NB4 (cell line): ENCODE results near the gene DACT1.

Experiments
- DNase-seq: peaks from one replicate; pipeline ENCODE4 v3.0.0; 2010; ENCODE audit warnings: low read depth
- H3K4me3 ChIP-seq: one replicate; pipeline ENCODE4 v1.5.1; 2011; ENCODE audit warnings: mild to moderate bottlenecking, low read depth, low read length, moderate library complexity
- CTCF ChIP-seq: IDR thresholded peaks from one replicate; pipeline ENCODE4 v1.5.1; 2012; ENCODE audit warnings: low read depth, low read length
- MAX ChIP-seq: IDR thresholded peaks from 2 replicates; pipeline ENCODE4 v1.6.1; 2011; ENCODE audit warnings: low read depth, low read length
- MYC ChIP-seq: IDR thresholded peaks from 2 replicates; pipeline ENCODE4 v1.6.1; 2011; ENCODE audit warnings: low read depth, low read length
- POLR2A ChIP-seq: IDR thresholded peaks from 2 replicates; pipeline ENCODE4 v1.6.1; 2011; ENCODE audit warnings: mild to moderate bottlenecking; ENCODE audit not compliant: insufficient read length; ENCODE audit errors: extremely low read depth

The DACT1 gene

GRCh38 chr14:58687232-58687795, 49.6 kb downstream of the DACT1 start:
- no peak for DNase-seq
- H3K4me3 ChIP-seq = no peak overlapping the region
- TF ChIP-seq MYC (no peak), MAX (no peak), POLR2A (no peak), CTCF (no peak)

- no peak overlapping the region for H3K4me3 ChIP-seq
- no peak for DNase-seq
- TF ChIP-seq CTCF = no peak
- no peak for TF ChIP-seq MYC
Observed at GRCh38 chr14:58690801-58691516, 53.2 kb downstream of the DACT1 start.

- DNase-seq = no peak
- H3K4me3 ChIP-seq = no peak overlapping the region
- TF ChIP-seq MYC (no peak), CTCF (no peak), MAX (no peak), POLR2A (no peak)
Observed at GRCh38 chr14:58693048-58693447, 55.3 kb downstream of the DACT1 start.

- DNase-seq = no peak
- H3K4me3 ChIP-seq = no peak overlapping the region
- no peak for TF ChIP-seq MYC
- TF ChIP-seq CTCF = no peak
- no peak for TF ChIP-seq POLR2A
- no peak for TF ChIP-seq MAX
Observed at GRCh38 chr14:58695514-58695913, 57.8 kb downstream of the DACT1 start.

- no peak for DNase-seq
- no peak for TF ChIP-seq POLR2A
- no peak for TF ChIP-seq CTCF
- TF ChIP-seq MAX = no peak
- TF ChIP-seq MYC = no peak
- H3K4me3 ChIP-seq = no peak overlapping the region
Observed at GRCh38 chr14:58697266-58697929, 59.6 kb downstream of the DACT1 start.
